GM21786 (cell line): Measurements from ENCODE around the gene DCST1.
A peak's percentile ranks its signal among the peaks of the same experiment; 100 is the strongest.

ENCODE experiments used
- ATAC-seq: cut with Tn5 transposase; IDR thresholded peaks from one replicate; pipeline ENCODE4 v1.9.1; 2021; ENCODE audit not compliant: unreplicated experiment

DCST1 gene

DNA sequence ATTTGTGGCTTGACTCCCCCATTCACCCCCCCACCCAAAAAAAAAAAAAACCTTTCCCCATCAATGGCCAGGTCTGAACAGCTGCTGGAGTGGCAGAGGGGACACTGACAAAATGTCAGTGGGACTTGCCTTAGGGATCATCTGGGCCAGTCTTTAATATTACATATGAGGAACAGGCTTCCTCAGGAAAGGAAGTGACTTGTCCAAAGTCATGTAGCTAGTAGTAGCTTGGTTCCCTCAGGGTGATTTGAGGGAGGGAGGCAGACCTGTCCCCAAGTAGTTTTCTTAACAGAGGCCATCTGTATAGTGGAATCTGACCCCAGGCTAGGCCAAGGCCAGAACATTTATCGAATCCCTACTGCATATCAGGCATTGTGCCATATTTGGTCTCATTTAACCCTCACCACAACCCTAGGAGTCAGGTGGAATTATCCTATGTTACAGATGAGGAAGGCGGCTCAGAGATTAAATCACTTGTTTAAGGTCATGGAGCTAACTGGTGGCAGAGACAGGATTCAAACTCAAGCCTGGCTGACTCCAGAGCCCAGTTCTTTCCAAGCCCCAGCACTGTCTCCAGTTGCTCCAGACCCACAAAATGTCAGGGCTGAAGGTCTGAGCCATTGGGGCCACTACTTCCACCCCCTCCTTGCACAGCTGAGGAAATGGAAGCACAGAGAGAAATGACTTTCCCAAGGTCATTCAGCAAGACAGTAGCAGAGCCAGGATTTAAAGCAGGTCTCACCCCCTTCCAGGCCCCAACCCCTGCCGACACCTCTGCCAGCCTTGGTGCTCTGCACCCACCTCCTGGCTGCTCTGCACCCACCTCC is 20.6 kb upstream of the DCST1 start:
- ATAC-seq, result no peak

DNA sequence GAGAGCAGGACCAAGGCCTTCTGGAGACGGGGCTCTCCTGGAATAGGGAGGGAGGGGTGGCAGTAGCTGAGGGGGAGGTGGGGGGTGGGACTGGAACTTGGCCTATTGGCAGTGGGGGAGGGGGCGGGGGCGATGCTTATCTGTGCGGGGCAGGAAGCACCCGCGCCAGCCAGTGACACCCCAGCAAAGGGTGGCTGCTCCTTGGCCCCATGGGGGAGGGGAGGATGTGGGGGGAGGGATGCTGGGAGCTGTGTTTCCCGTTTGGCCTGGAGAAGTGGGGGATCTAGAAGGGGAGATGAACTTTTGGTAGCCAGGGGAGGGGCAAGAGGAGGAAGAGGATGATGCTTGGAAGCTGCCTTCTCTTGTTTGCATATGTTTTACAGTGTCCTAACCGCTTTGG is 20.0 kb upstream of the DCST1 start:
- ATAC-seq, result no peak

DNA sequence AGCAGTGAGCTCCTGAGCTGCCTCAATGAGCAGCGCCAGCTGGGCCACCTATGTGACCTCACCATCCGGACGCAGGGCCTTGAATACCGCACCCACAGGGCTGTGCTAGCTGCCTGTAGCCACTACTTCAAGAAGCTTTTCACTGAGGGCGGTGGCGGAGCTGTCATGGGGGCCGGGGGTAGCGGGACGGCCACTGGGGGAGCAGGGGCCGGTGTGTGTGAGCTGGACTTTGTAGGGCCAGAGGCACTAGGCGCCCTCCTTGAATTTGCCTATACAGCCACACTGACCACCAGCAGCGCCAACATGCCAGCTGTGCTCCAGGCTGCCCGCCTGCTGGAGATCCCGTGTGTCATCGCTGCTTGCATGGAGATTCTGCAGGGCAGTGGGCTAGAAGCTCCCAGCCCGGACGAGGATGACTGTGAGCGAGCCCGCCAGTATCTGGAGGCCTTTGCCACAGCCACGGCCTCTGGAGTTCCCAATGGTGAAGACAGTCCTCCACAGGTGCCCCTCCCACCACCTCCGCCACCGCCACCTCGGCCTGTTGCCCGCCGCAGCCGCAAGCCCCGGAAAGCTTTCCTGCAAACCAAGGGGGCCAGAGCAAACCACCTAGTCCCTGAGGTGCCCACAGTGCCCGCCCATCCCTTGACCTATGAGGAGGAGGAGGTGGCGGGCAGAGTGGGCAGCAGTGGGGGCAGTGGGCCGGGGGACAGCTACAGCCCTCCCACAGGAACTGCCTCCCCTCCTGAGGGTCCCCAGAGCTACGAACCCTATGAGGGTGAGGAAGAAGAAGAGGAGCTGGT is 18.7 kb upstream of the DCST1 start:
- no peak for ATAC-seq

DNA sequence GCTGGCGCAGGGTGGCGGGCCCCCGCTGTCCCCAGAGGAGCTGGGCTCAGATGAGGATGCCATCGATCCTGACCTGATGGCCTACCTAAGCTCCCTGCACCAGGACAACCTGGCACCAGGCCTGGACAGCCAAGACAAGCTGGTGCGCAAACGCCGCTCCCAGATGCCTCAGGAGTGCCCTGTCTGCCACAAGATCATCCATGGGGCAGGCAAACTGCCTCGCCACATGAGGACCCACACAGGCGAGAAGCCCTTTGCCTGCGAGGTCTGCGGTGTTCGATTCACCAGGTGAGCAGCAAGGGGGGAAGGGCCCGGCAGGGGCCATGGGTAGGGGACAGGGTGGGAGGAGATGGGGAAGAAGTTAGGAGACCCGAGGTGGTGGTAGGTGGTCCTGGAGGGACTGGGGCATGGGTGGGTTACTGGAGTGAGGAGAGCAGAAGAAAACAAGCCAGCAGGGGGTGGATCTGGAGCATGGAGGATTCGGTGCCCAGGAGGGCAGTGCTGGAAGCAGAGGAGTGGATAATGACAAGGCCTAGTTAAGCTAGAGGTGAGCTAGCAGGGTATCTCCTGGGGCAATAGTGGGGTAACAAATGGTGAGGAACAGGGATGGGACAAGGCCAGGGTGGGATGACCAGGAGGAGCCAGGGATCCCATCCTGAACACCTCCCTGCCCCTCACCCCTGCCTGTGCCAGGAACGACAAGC is 17.9 kb upstream of the DCST1 start:
- ATAC-seq, result no peak

DNA sequence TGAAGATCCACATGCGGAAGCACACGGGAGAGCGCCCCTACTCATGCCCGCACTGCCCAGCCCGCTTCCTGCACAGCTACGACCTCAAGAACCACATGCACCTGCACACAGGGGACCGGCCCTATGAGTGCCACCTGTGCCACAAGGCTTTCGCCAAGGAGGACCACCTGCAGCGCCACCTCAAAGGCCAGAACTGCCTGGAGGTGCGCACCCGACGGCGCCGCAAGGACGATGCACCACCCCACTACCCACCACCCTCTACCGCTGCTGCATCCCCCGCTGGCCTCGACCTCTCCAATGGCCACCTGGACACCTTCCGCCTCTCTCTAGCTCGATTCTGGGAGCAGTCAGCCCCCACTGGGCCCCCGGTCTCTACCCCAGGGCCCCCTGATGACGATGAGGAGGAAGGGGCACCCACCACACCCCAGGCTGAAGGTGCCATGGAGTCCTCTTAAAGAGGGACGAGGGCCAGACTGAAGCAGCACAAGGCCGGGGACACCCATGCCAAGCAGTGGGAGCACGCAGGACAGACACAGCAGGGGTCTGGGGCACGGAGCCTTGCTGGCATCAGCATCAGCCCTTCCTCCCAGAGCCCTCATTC is 17.3 kb upstream of the DCST1 start:
- ATAC-seq, result no peak

DNA sequence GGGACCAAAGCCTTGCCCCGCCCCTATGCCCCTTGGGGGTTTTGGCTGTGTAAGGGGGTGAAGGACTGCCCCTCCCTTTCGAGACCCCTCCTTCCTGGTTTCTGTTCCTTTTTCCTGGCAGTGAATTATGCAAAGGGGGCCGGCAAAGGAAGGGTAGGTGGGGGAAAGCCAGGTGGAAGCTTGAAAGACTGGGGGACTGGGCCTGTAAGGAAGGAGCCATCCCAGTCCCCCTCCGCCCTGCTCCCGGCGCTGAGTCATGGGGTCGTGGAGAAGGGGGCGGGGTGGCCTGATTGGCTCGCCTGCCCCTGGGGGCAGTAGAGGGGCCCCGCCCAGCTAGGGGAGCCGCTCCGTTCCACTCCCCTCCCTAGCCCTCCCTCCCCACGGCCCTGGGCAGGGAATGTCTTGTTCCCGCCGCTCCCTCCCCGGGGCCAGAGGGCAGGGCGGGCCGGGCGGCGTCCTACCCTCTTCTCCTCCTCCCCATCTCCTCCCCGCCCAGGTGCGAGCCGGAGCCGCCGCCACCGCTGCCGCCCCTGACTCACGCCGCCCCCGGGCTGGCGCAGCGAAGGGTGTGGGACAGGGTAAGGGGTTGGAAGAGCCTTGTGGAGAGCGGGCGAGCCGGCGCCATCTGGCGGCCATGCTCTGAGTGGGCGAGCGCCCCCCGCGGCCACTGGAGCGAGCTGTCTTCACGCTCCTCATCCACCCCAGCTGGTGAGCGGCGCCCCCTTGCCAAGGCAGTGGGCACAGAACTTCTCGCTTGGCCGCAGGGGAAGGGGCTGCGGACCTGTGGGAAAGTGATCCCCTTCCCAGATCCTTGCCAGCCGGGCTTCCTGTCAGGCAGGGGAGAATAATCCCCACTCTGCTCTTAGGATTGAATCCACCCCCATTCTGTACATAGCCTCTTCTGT is 16.3 kb upstream of the DCST1 start:
- ATAC-seq, result peak; percentile 67

DNA sequence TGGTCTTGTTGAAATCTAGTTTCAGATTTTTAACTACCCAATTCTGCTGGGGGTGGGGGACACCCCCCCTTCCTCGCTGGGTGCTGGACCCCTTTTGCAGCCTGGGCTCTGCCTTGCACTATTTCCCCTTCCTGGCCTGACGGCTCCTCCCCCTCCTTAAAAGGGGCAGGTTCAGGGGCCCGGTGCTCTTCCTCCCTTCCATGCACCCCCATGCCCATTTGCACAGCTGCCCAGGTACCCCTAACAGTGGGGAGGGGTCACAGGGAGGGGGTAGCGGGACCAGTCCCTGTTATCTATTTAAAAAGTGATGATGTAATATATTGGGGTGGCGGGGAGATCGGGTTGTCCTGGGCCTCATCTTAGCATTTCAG is 15.7 kb upstream of the DCST1 start:
- ATAC-seq, result no peak

DNA sequence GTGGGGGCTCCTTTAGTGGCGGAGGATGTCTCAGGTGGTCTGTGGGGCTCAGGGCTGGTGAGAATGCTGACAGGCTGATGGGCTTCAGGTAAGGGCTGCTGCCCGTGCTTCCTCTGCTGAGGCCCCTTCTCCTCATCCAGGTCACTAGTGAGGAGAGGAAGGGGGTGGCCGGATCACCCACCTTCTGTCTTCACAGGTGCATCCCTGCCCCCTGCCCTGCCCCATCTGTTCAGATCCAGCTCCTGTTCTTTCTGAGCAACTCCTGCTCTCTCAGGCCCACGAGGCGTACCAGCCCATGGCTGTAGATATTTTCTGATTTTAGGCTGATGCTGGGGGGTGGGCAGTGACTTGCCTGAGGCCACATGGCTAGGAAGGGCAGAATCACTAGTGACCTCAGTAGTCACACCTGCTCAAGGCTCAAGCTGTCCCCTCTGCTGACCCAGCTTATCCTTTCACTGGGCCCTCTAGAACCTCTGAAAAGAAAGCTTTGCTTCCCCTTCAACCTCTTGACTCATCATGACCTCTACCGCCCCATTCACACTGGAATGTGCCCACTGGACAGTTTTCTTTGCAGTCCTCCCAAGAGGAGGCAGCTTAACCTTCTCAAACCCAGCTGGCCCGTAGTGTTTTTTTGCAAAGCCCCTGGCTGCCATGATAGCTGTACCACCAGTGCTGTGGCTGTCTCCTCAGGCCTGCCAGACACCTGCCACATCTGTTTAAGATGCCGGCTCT is 14.8 kb upstream of the DCST1 start:
- no peak for ATAC-seq

DNA sequence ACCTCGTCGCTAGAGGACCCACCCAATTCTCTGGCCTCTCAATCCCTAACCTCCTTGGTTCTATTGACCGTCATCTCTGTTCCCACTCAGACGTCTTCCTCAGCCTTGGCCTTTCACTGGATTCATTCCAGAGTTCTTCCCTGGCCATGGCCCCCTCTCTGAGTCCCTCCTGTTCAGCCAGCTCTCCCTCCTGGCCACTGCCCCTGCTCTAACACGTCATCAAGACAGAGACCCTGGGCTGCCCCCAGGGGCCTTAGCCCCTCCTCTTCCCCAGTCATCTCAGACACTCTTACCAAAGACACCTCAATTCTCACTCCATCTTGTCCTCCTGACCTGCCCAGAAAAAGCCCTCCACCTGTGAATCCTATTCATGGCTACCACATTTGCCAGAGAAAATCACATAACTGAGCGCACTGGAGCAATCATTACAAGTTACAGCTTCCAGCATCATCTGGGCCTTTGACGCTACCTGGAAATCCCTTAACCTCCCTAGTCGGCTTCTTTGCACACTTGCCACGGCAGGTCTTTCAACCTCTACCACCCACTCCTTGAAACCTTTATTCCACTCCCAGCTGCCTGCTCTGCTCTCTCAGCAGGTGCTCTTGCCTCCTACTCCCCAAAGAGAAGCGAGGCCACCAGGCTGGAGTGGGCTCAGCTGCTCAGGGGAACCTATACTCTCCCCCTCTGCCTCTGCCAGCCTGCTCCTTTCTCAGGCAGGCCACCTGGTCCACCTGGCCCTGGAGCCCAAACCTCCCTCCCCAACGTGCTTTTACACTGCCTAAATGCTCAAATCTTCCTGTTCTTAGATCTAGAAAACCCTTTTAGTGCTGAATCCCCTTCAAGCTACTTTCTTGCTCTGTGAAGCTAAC is 14.0 kb upstream of the DCST1 start:
- ATAC-seq, result no peak

DNA sequence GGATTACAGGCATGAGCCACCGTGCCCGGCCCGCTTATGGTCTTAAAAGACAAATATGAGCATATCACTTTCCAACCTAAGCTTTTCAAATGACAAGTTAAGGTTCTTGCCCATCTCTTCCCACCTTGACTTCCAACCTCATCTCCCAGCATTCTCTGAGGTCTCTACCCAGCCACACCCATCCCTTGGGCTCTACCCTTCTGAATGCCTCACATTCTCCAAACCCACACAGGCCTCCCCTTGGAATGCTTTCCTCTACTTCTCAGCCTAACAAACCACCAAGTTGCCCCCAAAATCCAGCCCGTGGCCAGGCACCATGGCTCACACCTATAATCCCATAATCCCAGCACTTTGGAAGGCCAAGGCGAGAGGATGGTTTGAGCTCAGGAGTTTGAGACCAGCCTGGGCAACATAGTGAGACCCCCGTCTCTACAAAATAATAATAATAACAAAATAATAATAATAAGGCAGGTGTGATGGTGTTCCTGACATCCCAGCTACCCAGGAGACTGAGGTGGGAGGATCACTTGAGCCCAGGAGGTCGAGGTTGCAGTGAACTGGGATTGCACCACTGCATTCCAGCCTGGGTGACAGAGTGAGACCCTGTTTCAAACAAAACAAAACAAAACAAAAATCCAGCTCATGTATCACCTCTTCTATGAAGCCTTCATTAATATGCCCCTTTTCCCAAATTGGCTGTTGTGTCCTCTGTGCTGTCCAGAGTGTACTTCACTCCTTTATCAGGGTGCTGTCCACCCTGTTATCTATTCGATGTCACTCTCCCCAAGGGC is 11.3 kb upstream of the DCST1 start:
- ATAC-seq, result no peak

DNA sequence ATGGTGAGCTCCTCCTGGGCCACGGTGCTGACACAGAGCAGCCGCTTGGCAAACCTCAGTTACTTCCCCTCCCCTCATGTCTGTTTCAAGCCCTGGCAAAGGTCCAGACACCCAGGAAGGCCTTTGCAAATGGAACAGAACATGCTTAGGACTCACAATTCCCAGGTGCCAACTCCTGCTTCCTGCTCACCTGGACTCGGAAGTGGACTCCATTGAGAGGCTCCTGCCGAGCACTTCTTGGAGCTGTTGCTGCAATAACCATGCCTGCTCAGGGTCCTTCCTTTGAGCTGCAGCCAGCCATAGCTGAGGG is 10.7 kb upstream of the DCST1 start:
- ATAC-seq, result no peak

DNA sequence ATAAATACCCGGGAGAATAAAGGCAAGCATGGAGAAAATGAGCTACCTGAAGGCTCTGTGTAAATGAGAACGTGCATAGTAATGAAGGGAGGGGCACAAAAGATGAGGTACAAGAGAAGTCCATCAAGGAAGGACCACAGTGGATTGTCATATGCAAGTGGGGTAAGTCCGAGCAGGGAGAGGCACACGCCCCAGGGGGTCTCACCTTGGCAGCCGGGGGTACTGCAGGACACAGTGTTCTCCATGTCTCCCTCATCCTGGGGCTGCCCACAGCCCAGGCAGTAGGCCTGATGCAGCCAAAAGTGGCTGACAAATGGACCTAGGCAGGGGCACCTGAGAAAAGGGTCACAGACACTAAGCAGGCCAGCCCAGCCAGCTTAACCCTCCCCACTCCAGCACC is 10.0 kb upstream of the DCST1 start:
- no peak for ATAC-seq

DNA sequence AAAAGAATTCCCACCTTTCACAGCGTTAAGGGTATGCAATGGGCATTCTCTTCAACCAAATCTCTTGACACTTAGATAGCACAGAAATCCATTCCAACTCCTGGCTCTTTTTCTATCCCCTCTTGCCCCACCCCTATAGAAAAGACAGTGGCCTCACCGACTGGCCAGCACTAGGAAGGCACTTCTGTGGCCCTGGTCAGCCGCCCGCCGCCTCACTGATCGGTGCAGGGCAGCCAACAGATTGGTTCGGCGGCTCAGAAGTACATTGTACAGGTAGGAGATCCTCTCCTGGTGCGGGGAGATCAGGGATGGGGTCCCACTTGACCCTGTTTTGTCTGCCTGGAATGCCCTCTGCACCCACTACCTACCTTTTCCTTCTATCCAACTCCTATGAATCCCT is 9.3 kb upstream of the DCST1 start:
- no peak for ATAC-seq

DNA sequence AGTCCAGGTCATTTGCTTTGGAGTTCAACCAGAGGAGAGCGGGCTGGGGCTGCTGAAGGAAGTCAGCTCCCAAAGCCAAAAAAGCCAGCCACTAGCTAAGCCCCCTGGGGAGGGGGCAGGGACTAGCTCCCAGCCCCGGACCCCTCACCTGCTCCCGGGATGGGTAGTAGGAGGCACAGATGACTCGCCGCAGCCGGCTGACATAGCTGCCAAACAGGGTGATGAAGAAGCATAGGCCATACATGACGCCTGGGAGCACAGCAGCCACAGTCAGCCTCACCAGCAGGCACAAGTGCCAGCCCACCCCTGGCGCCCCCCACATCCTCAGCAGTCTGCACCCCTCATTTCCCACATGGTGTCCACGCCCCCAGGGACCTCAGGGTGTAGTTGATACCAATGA is 7.5 kb upstream of the DCST1 start:
- no peak for ATAC-seq

DNA sequence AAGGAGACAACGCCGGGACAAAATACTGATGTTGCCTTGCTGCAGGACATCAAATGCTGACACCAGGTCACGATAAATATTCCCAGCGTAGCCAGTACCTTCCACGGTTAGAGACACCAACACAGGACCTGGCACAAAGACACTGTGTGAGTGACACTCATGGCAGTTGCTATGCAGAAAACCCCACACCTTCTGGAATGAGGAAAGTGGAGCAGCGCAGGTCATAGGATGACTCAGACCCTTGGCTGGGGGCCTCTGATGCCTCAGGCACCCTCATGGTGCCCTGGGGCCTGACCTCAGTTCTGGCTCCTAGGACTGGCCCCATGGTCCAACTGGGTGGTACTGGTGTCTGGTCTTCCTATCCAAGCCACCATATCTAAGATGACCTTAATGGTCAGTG is 7.0 kb upstream of the DCST1 start:
- no peak for ATAC-seq

DNA sequence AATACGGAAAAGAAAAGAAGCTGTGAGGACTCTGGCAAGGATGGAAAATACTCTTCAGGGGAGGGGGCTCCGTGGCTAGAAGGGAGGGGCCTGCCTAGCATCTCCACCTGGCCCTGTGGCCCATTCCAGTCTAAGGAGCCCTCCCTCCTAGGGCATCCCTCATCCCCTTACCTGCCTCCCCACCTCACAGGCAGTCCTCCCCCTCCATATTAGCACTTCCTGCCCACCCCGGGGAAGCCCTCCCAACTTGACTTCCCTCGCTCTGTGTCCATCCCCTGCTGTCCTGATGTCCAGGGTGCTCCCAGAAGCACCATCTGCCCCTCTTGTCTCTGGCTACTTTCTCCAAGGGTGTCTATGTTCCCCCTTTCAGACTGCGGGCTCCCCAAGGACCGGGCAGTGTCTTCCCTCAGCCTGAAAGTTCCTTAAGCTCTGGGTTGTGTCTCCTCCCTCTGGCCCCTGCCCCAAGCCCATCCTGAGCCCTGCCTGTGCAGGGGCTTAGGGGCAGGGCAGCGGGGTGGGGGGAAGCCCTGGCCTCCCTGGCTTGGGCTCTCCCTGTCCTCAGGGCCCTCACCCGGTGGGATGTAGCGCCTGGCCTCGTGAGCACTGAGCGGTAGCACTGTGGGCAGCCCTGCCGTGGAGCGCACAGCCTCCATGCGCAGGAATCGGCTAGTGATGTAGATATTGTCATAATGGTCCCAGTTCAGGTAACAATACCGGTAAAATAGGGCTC is 3.9 kb upstream of the DCST1 start:
- ATAC-seq, result no peak

DNA sequence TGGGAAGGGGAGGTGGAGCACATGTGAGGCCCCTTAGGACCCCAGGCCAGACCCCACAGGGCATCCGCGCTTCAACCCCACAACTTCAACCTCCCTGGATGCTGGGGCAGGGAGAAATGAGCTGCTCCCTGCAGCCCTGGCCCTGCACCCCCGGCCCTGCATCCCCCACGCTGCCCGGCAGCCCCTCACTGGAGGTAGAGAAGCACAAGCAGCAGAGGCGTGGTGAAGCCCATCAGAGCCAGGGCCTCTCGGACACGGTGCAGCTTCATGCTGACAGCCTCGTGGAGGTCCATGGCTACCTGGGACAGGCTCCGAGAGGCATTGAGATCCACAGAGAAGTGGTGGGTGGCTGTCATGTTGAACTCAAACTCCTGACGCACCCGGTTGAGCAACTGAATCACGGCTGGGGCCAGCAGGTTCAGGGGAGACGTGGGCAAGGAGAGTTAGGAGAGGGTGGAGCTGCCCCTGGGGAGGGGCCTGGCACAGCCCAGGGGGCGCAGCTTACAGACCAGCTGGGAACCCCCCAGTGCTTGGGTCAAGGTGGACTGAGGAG is 3.3 kb upstream of the DCST1 start:
- ATAC-seq, result no peak
